Measurements from ENCODE around the gene TMEM245. TPM values are rescaled to one million over a fixed set of nuclear protein-coding genes. Genes with fewer than 3 reads are reported as not detected.
A peak's percentile ranks its signal among the peaks of the same experiment; 100 is the strongest.

Gene TMEM245
- total RNA-seq, 1 donor from 2014 or later: 92.1 TPM

- Histone ChIP-seq H3K27me3 (no peaks in the 10 kb centered on the region), H3K27ac (no peak overlapping the region), H3K4me3 (no peak overlapping the region), H3K9me3 (no peaks in the 10 kb centered on the region), H3K4me1 (no peaks in the 10 kb centered on the region), H3K36me3 (peaks cover 70% of the 10 kb centered on the region)
- intact Hi-C loops (cut with DNase I): no loop called here
- TF ChIP-seq, protein P1, sequence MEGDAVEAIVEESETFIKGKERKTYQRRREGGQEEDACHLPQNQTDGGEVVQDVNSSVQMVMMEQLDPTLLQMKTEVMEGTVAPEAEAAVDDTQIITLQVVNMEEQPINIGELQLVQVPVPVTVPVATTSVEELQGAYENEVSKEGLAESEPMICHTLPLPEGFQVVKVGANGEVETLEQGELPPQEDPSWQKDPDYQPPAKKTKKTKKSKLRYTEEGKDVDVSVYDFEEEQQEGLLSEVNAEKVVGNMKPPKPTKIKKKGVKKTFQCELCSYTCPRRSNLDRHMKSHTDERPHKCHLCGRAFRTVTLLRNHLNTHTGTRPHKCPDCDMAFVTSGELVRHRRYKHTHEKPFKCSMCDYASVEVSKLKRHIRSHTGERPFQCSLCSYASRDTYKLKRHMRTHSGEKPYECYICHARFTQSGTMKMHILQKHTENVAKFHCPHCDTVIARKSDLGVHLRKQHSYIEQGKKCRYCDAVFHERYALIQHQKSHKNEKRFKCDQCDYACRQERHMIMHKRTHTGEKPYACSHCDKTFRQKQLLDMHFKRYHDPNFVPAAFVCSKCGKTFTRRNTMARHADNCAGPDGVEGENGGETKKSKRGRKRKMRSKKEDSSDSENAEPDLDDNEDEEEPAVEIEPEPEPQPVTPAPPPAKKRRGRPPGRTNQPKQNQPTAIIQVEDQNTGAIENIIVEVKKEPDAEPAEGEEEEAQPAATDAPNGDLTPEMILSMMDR (IDR thresholded peaks at IDR 0.05): no peak
- DNase-seq (no peak), ATAC-seq (no peak)
Measured at GRCh38 chr9:109072133-109072692, 47.5 kb downstream of the TMEM245 start.

DNA sequence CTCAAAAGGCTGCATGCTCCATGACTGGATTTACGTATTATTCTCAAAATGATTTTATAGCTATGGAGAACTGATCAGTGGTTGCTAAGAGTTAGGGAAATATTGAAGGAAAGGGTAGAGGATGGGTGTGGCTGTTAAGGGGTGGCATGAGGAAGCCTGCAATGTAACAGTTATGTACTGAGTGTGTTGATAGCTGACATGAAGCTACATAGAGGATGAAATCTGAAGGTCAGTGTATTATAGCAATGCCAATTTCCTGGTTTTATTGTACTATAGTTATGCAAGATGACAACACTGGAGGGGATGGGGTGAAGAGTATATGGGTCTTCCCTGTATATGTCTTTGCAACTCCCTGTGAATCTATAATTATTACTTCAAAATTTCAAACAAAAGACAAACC is 51.0 kb downstream of the TMEM245 start:
- H3K36me3 ChIP-seq: peaks cover 87% of the 10 kb centered on the region
- H3K27me3 ChIP-seq: no peaks in the 10 kb centered on the region
- TF ChIP-seq, protein P1 (IDR thresholded peaks at IDR 0.05): no peak
- H3K4me3 ChIP-seq: no peak overlapping the region
- H3K27ac ChIP-seq: no peak overlapping the region
- intact Hi-C loops (cut with DNase I): no loop called here
- peaks cover 6% of the 10 kb centered on the region for H3K4me1 ChIP-seq
- ATAC-seq (no peak), DNase-seq (no peak)
- H3K9me3 ChIP-seq: no peaks in the 10 kb centered on the region

GRCh38 chr9:109064963-109065702 is 54.6 kb downstream of the TMEM245 start:
- ATAC-seq (no peak), DNase-seq (no peak)
- H3K4me1 ChIP-seq: peaks cover 6% of the 10 kb centered on the region
- TF ChIP-seq, protein P1 (IDR thresholded peaks at IDR 0.05): no peak
- no peaks in the 10 kb centered on the region for H3K9me3 ChIP-seq
- intact Hi-C loops (cut with DNase I): no loop called here
- no peak overlapping the region for H3K27ac ChIP-seq
- no peak overlapping the region for H3K4me3 ChIP-seq
- no peaks in the 10 kb centered on the region for H3K27me3 ChIP-seq
- peaks cover 86% of the 10 kb centered on the region for H3K36me3 ChIP-seq

DNA sequence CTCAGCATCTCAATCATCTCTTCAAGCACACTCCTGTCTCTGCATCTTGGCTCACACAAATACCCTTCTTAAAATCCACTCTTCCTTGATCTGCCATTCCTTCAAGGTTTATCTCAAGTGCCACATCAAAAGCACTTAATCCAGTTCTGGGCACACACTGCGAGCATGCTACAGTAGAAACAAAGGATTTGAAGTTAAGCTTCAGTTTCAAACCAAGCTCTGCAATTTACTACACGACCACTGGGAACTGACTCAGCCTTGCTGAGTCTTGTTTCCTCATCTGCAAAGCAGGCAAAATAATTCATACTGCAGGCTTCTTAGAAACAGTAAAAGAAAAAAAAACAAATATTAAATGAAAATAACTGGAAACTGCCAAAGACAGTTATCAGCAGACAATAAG is 56.0 kb downstream of the TMEM245 start:
- Histone ChIP-seq H3K4me1 (peaks cover 6% of the 10 kb centered on the region), H3K4me3 (no peak overlapping the region), H3K27me3 (no peaks in the 10 kb centered on the region), H3K27ac (no peak overlapping the region), H3K36me3 (peaks cover 86% of the 10 kb centered on the region), H3K9me3 (no peaks in the 10 kb centered on the region)
- TF ChIP-seq, protein P1 (IDR thresholded peaks at IDR 0.05): no peak
- DNase-seq: no peak
- ATAC-seq: peak; percentile 81
- intact Hi-C loops (cut with DNase I): no loop called here

- Histone ChIP-seq H3K4me1 (peaks cover 6% of the 10 kb centered on the region), H3K27me3 (no peaks in the 10 kb centered on the region), H3K9me3 (no peaks in the 10 kb centered on the region), H3K4me3 (no peak overlapping the region), H3K36me3 (peaks cover 86% of the 10 kb centered on the region), H3K27ac (no peak overlapping the region)
- ATAC-seq: no peak
- intact Hi-C loops (cut with DNase I): no loop called here
- DNase-seq: no peak
- TF ChIP-seq, protein P1 (IDR thresholded peaks at IDR 0.05): no peak
Measured at GRCh38 chr9:109062543-109062942, 57.2 kb downstream of the TMEM245 start.

Measured in upper lobe of right lung (tissue), 1 donor.